Gastrocnemius medialis (tissue), 4 donors: ENCODE results near the gene DMAC1.

ENCODE experiments used
- POLR2A ChIP-seq, 2 donors: fragments of 450-650 bp; IDR thresholded peaks; one replicate each; pipeline ENCODE4 v1.6.1; 2017; ENCODE audit warnings: antibody characterized with exemption in 2 of 2, mild to moderate bottlenecking in 2 of 2, moderate library complexity in 2 of 2
- TF ChIP-seq, protein P1 (sequence below), 5 experiments: fragments of 450-650 bp in 3 of 5; fragments of 200-600 bp in 2 of 5; sonication (generic) in 2 of 5; IDR thresholded peaks in 4 of 5; conservative IDR thresholded peaks in 1 of 5; 1 replicate in 4 of 5; 2 replicates in 1 of 5; pipeline ENCODE4 v1.5.1; 2016 to 2019; ENCODE audit warnings: antibody characterized with exemption in 5 of 5, mild to moderate bottlenecking in 3 of 5, moderate library complexity in 3 of 5

DNA sequence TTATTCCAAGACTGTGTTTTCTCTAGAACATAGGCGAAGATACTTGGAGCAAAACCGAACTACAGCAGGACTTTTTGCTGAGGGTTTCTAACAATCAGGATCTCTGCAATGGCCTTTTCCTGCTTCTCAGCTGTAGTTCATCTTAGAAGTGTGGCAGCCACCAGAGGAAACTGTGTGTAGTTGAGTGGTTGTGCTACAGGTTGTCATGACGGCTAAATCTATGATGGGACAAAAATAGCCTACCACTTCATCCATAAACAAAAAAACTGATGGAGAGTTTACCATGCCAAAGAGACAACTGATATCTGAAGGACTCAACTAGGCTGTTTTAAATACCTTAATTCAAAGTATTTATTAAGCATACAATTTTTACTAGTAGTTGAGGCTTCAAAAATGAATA is 28.2 kb upstream of the DMAC1 start:
- TF ChIP-seq, protein P1, sequence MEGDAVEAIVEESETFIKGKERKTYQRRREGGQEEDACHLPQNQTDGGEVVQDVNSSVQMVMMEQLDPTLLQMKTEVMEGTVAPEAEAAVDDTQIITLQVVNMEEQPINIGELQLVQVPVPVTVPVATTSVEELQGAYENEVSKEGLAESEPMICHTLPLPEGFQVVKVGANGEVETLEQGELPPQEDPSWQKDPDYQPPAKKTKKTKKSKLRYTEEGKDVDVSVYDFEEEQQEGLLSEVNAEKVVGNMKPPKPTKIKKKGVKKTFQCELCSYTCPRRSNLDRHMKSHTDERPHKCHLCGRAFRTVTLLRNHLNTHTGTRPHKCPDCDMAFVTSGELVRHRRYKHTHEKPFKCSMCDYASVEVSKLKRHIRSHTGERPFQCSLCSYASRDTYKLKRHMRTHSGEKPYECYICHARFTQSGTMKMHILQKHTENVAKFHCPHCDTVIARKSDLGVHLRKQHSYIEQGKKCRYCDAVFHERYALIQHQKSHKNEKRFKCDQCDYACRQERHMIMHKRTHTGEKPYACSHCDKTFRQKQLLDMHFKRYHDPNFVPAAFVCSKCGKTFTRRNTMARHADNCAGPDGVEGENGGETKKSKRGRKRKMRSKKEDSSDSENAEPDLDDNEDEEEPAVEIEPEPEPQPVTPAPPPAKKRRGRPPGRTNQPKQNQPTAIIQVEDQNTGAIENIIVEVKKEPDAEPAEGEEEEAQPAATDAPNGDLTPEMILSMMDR (IDR thresholded peaks at IDR 0.05 in 4 of 5, conservative IDR thresholded peaks at IDR 0.05 in 1 of 5), result no peak
- no peak for TF ChIP-seq POLR2A (IDR thresholded peaks at IDR 0.05)
